Measurements from ENCODE around the gene CDC73.

The CDC73 gene

GRCh38 chr1:193183019-193183627 is 61.3 kb downstream of the CDC73 start:
- no peak for TF ChIP-seq ZNF565 (CRISPR knock-in tag; conservative IDR thresholded peaks at IDR 0.05; ENCODE audit: low read depth)
- TF ChIP-seq, protein P1, sequence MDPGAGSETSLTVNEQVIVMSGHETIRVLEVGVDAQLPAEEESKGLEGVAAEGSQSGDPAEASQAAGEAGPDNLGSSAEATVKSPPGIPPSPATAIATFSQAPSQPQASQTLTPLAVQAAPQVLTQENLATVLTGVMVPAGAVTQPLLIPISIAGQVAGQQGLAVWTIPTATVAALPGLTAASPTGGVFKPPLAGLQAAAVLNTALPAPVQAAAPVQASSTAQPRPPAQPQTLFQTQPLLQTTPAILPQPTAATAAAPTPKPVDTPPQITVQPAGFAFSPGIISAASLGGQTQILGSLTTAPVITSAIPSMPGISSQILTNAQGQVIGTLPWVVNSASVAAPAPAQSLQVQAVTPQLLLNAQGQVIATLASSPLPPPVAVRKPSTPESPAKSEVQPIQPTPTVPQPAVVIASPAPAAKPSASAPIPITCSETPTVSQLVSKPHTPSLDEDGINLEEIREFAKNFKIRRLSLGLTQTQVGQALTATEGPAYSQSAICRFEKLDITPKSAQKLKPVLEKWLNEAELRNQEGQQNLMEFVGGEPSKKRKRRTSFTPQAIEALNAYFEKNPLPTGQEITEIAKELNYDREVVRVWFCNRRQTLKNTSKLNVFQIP (CRISPR knock-in tag; IDR thresholded peaks at IDR 0.05; ENCODE audit: borderline replicate concordance, low read depth) = no peak
- no peak for TF ChIP-seq ZNF8 (CRISPR knock-in tag; IDR thresholded peaks at IDR 0.05)
- TF ChIP-seq ZFP3 (CRISPR knock-in tag; IDR thresholded peaks at IDR 0.05) = no peak
- no peak for TF ChIP-seq BACH2 (CRISPR knock-in tag; IDR thresholded peaks at IDR 0.05; ENCODE audit: borderline replicate concordance)
- no peak for TF ChIP-seq SNAI2 (CRISPR knock-in tag; IDR thresholded peaks at IDR 0.05)
- TF ChIP-seq RARB (CRISPR knock-in tag; IDR thresholded peaks at IDR 0.05) = no peak
- TF ChIP-seq ZNF70 (CRISPR knock-in tag; IDR thresholded peaks at IDR 0.05) = no peak
- TF ChIP-seq ZFP30 (CRISPR knock-in tag; IDR thresholded peaks at IDR 0.05) = no peak
- TF ChIP-seq TSHZ2 (CRISPR knock-in tag; IDR thresholded peaks at IDR 0.05) = no peak
- no peak for TF ChIP-seq ESRRG (CRISPR knock-in tag; IDR thresholded peaks at IDR 0.05)
- TF ChIP-seq TCF4 (CRISPR knock-in tag; IDR thresholded peaks at IDR 0.05; ENCODE audit: borderline replicate concordance) = no peak
- TF ChIP-seq OSR1 (CRISPR knock-in tag; IDR thresholded peaks at IDR 0.05) = no peak
- TF ChIP-seq ISL1 (CRISPR knock-in tag; IDR thresholded peaks at IDR 0.05) = no peak
- peak; percentile 53 for ATAC-seq

DNA sequence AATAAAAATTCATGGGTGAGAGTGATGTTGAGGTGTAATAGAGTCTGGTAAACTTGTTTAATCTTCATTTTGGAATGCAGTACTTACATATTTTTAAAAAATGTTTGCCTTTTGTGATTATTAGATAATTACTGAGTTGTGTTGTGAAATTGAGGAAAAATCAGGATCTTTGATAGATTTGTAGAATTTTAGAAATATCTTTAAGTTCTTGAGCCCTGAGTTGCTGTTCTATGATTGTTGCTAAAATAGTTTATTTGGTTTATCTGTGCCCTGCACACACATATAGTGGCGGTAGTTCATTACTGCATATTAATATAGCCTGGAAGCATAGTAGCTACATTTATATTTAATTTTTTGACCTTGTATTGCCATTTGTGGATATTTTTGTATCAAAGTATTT is 62.9 kb downstream of the CDC73 start:
- TF ChIP-seq ZNF8 (CRISPR knock-in tag; IDR thresholded peaks at IDR 0.05) = no peak
- TF ChIP-seq GLIS3 (CRISPR knock-in tag; IDR thresholded peaks at IDR 0.05) = no peak
- no peak for TF ChIP-seq ZNF565 (CRISPR knock-in tag; conservative IDR thresholded peaks at IDR 0.05; ENCODE audit: low read depth)
- no peak for ATAC-seq

- ATAC-seq = no peak
- TF ChIP-seq, protein P2, sequence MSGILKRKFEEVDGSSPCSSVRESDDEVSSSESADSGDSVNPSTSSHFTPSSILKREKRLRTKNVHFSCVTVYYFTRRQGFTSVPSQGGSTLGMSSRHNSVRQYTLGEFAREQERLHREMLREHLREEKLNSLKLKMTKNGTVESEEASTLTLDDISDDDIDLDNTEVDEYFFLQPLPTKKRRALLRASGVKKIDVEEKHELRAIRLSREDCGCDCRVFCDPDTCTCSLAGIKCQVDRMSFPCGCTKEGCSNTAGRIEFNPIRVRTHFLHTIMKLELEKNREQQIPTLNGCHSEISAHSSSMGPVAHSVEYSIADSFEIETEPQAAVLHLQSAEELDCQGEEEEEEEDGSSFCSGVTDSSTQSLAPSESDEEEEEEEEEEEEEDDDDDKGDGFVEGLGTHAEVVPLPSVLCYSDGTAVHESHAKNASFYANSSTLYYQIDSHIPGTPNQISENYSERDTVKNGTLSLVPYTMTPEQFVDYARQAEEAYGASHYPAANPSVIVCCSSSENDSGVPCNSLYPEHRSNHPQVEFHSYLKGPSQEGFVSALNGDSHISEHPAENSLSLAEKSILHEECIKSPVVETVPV (CRISPR knock-in tag; IDR thresholded peaks at IDR 0.05) = no peak
- TF ChIP-seq, protein P3, sequence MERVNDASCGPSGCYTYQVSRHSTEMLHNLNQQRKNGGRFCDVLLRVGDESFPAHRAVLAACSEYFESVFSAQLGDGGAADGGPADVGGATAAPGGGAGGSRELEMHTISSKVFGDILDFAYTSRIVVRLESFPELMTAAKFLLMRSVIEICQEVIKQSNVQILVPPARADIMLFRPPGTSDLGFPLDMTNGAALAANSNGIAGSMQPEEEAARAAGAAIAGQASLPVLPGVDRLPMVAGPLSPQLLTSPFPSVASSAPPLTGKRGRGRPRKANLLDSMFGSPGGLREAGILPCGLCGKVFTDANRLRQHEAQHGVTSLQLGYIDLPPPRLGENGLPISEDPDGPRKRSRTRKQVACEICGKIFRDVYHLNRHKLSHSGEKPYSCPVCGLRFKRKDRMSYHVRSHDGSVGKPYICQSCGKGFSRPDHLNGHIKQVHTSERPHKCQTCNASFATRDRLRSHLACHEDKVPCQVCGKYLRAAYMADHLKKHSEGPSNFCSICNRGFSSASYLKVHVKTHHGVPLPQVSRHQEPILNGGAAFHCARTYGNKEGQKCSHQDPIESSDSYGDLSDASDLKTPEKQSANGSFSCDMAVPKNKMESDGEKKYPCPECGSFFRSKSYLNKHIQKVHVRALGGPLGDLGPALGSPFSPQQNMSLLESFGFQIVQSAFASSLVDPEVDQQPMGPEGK (CRISPR knock-in tag; IDR thresholded peaks at IDR 0.05; ENCODE audit: borderline replicate concordance) = no peak
- TF ChIP-seq TSHZ2 (CRISPR knock-in tag; IDR thresholded peaks at IDR 0.05) (no peak), BACH2 (CRISPR knock-in tag; IDR thresholded peaks at IDR 0.05; ENCODE audit: borderline replicate concordance) (no peak), ISL1 (CRISPR knock-in tag; IDR thresholded peaks at IDR 0.05) (no peak), PPARA (CRISPR knock-in tag; IDR thresholded peaks at IDR 0.05; ENCODE audit: borderline replicate concordance) (no peak), ESRRG (CRISPR knock-in tag; IDR thresholded peaks at IDR 0.05) (no peak), OSR1 (CRISPR knock-in tag; IDR thresholded peaks at IDR 0.05) (no peak), ARNTL (CRISPR knock-in tag; IDR thresholded peaks at IDR 0.05; ENCODE audit: borderline replicate concordance, low read depth) (no peak), CSDC2 (CRISPR knock-in tag; IDR thresholded peaks at IDR 0.05) (no peak)
- TF ChIP-seq, protein P4, sequence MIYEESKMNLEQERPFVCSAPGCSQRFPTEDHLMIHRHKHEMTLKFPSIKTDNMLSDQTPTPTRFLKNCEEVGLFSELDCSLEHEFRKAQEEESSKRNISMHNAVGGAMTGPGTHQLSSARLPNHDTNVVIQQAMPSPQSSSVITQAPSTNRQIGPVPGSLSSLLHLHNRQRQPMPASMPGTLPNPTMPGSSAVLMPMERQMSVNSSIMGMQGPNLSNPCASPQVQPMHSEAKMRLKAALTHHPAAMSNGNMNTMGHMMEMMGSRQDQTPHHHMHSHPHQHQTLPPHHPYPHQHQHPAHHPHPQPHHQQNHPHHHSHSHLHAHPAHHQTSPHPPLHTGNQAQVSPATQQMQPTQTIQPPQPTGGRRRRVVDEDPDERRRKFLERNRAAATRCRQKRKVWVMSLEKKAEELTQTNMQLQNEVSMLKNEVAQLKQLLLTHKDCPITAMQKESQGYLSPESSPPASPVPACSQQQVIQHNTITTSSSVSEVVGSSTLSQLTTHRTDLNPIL (CRISPR knock-in tag; IDR thresholded peaks at IDR 0.05; ENCODE audit: low read depth) = no peak
- TF ChIP-seq, protein P1 (CRISPR knock-in tag; IDR thresholded peaks at IDR 0.05; ENCODE audit: borderline replicate concordance, low read depth) = no peak
Observed at GRCh38 chr1:193185211-193185610, 63.4 kb downstream of the CDC73 start.

Data from SK-N-SH treated with all-trans-retinoic acid at 6 μM for 48 hours (cell line).